MV-4-11 (cell line): ENCODE results near the gene SLC27A5.
"Not testable (repeated sequence)": the region's sequence is repeated elsewhere in the genome, so short reads cannot be mapped to it uniquely, and the experiment has no call there.

Experiments used
- DNase-seq: peaks from one replicate; lab custom pipeline; 2025; lab: John Stamatoyannopoulos, UW

SLC27A5 gene

GRCh38 chr19:58497634-58498170 is 14.1 kb downstream of the SLC27A5 start:
- no peak for DNase-seq

DNA sequence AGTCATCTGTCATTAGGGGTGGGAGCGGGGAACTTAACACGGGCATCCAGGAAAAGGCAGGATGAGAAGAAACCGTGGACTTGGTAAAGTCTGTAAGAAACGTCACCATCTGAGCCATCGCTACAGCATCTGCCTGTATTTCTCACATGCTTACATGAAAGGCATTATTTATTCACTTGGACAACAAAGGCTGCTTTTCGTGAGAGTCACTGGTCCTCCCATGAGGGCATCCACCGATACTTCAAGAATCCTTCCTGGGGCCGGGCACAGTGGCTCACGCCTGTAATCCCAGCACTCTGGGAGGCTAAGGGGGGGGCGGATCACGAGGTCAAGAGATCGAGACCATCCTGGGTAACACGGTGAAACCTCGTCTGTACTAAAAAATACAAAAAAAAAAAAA is 19.5 kb downstream of the SLC27A5 start:
- DNase-seq = no peak

GRCh38 chr19:58491393-58491792 is 20.4 kb downstream of the SLC27A5 start:
- no peak for DNase-seq

- not testable (repeated sequence) for DNase-seq
Observed at GRCh38 chr19:58484349-58484748, 27.4 kb downstream of the SLC27A5 start.

DNA sequence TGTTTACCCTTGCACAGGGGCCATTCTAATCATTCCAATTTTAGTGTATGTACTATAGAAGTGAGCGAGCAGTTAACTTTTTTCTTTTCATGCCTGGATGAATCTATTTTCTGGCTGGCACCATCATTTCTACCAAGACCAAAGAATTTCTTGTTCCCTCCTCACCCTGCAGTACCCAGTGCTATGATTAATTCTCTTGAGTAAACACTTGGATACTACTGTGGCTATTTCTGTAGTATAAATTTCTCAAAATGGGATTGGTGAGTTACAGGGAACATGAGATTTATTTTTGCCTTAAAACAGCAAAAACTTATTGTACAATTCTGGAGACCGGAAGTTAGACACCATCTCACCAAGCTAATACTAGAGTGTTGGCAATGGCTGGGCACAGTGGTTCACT is 28.0 kb downstream of the SLC27A5 start:
- DNase-seq = no peak

DNA sequence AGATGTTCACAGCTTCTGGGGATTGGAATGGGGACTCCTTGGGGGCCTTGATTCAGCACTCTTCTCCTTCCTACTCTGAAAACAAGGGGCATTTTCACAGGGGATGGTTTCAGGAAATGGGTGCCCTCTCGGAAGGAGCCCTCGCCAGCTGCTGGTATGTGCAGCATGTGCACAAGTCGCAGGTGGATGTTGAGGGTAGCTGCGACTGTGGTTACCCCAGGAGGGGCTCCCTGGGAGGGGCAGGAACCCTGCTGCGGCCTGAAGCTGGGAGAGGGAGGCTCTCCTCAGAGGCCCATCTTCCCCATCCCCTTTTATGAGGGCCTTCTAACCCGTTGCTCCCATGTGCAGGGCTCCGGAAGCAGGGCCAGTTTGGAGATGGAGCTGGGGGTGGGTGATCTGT is 29.4 kb downstream of the SLC27A5 start:
- DNase-seq = no peak

- no peak for DNase-seq
Observed at GRCh38 chr19:58480831-58481230, 31.0 kb downstream of the SLC27A5 start.

- DNase-seq = no peak
Observed at GRCh38 chr19:58480481-58480830, 31.3 kb downstream of the SLC27A5 start.

DNA sequence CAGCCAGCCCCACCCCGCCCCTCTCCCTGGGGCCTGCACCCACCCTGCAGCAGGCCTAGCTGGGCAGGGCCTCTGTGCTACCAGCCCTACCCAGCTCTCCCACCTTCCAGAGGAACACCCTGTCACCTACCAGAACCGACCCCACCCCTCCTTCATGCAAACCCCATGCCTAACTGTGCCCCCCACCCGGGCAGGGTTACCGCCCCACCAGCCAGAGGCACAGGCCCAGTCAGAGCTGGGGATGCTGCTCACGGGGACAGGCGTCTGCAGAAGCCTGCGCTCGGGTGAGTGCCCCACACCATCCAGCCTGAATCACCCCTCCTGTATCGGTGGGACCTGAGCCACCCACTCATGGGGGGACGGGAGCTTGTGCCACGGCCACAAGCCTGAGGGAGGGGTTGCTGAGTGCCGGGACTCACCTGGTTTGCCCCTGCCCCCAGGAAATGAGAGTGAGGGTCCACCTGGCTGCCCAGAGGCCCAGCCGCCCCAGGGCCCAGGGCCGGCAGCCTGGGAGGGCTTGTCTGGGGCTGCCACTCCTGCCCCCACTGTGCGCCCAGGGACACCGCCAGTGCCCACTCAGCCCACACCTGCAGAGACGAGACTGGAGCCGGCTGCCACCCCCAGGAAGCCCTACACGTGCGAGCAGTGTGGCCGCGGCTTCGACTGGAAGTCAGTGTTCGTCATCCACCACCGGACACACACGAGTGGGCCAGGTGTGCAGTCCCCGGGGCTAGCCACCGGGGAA is 31.9 kb downstream of the SLC27A5 start:
- DNase-seq = no peak

- no peak for DNase-seq
Observed at GRCh38 chr19:58479303-58479702, 32.5 kb downstream of the SLC27A5 start.

- DNase-seq = no peak
Observed at GRCh38 chr19:58477871-58478270, 33.9 kb downstream of the SLC27A5 start.

GRCh38 chr19:58477130-58477529 is 34.7 kb downstream of the SLC27A5 start:
- DNase-seq = no peak

- peak; percentile 9 for DNase-seq
Observed at GRCh38 chr19:58476498-58477015, 35.2 kb downstream of the SLC27A5 start.

DNA sequence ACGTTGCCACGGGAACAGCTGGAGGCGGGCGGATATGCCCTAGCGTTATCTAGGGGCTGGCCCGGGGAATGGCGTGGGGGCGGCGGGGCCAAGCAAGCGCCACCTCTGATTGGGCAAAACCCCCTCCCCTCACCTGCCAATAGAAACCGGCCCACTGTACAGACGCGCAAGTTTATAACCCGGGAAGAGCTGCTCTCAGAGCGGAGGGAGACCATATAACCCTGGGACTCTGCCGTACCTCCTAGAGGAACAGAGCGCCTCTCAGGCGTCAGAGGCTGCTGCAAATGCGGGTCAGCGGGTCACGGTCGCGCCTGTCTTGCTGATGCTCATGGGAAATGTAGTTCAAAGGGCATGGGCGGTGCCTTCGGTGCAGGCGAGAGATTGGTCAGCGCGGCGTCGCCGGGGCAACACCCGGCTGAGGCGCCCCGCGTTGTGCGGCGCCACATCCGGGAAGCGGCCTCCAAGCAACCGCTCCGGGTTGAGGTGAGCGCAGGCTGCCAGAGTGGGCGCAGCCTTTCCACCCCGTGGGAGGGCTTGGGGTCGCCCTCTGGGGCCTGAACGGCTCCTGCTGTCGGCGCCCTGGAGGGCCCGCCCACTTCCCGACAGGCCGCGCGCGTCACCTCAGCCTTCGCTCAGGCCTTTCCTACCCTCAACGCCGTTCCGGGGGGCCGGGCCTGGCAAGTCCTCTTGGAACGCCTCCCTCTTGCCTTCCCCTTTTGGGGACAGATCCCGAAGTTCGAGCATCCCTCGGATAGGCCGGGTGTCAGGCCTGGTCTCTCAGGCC is 35.9 kb downstream of the SLC27A5 start, which contains the start of gene ZNF446:
ZNF446 (plus strand) TSS at position 639 of the 784 bp plus-strand sequence. CDS start 867 bp downstream, outside the sequence.
- peak; percentile 98 for DNase-seq

GRCh38 chr19:58474997-58475713 is 36.6 kb downstream of the SLC27A5 start:
- no peak for DNase-seq

GRCh38 chr19:58474291-58474996 is 37.3 kb downstream of the SLC27A5 start:
- peak; percentile 58 for DNase-seq

DNA sequence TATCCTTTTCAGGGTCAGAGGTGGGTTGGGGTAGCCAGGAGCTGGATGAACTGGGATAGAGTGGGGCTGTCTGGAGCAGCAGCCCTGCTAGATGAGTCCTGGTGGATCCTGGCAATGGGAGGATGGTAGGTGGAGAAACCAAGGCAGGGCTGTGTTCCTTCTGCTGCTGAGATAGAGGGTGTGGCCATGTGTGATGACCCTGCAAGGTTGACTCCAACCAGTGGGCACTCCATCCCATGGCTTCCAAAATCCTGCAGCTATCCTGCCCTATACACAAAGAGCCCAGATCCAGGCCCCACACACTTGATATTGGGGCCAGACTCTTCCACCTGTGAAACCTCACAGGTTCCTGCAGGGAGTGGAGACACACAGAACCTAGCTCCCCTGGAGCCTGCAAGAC is 38.0 kb downstream of the SLC27A5 start:
- DNase-seq = no peak

GRCh38 chr19:58471736-58472135 is 40.1 kb downstream of the SLC27A5 start:
- DNase-seq = no peak

DNA sequence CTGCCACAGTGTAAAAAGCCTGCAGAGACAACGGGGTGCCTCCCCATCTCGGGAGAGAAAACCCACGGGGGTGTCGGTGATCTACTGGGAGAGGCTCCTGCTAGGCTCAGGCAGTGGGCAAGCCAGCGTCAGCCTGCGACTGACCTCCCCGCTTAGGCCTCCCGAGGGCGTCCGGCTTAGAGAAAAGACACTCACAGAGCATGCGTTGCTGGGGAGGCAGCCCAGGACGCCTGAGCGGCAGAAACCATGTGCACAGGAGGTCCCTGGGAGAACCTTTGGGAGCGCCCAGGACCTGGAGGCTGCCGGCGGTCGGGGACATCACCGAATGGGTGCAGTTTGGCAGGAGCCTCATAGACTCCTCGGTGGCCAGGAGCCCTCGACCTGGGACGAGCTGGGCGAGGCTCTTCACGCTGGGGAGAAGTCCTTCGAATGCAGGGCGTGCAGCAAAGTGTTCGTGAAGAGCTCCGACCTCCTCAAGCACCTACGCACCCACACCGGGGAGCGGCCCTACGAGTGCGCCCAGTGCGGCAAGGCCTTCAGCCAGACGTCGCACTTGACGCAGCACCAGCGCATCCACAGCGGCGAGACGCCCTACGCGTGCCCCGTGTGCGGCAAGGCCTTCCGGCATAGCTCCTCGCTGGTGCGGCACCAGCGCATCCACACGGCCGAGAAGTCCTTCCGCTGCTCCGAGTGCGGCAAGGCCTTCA is 40.8 kb downstream of the SLC27A5 start:
- not testable (repeated sequence) for DNase-seq

GRCh38 chr19:58469241-58470013 is 42.4 kb downstream of the SLC27A5 start:
- no peak for DNase-seq
